T-helper 22 cell (primary cell): ENCODE results near the gene USP54.

ENCODE experiments used
- DNase-seq: peaks from one replicate; pipeline ENCODE4 v3.0.0-alpha.2; 2020; ENCODE audit warnings: low read depth

Gene USP54

DNA sequence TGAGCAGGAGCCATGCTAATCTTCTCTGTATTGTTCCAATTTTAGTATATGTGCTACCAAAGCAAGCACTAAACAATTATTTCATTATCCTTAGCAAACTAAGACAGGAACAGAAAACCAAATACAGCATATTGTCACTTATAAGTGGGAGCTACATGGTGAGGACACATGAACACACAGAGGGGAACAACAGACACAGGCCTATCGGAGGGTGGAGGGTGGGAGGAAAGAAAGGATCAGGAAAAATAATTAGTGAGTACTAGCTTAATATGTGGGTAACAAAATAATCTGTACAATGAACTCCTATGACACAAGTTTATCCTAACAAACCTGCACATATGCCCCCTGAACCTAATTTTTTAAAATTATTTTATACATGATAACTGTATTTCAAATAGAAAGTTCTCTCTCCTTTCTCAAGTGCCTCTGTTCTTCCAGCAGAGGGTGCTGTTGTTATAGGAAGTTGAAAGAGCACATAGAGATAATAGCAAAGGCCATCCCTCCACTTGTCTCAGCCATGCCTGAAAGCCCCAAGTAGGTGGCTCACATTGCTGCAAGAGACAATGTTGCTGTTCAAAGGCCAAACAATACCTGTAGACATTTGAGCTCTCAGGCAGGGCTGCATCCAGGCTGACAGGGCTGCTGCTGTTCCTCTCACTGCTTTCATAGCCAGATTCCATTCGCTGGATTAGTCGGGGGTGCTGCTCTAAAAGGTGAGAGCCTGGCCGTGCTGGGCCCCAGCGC is 61.9 kb downstream of the USP54 start:
- DNase-seq, result peak; percentile 7

DNA sequence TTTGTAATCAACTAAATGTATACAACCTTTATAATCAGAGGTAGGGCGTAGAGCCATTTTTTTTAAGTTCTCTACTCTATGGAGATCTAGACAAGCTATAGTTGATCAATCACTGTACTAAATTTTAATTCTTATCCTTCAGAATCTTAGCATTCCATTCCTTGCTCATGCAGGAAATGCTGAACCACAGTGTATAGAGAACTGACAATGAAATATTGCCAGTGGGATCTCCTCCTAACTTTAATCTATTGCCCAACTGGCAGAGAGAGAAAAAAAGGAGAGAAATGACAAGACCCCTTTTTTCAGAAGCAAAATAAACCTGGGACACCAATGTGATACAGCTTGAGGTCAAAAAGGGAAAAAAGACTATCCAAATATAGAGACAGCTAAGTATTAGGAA is 68.9 kb downstream of the USP54 start:
- DNase-seq, result no peak

DNA sequence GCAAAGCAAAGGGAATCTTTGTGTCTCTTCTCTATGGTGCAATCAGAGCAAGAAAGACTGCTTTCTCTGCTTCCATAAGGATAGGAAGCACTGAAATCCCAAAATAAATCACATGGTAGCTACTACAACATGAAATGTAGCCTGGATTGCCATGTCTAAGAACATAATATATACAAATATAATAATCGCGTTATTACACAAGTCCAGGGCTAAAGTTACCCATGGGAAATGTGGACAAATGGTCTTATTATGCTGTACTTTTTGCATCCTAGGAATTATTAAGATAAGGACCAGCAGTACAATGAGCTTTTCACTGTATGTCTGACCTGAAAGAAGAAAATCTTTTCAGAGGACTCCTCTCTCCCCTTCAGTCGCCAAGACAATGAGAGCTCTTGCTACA is 71.8 kb downstream of the USP54 start:
- no peak for DNase-seq

DNA sequence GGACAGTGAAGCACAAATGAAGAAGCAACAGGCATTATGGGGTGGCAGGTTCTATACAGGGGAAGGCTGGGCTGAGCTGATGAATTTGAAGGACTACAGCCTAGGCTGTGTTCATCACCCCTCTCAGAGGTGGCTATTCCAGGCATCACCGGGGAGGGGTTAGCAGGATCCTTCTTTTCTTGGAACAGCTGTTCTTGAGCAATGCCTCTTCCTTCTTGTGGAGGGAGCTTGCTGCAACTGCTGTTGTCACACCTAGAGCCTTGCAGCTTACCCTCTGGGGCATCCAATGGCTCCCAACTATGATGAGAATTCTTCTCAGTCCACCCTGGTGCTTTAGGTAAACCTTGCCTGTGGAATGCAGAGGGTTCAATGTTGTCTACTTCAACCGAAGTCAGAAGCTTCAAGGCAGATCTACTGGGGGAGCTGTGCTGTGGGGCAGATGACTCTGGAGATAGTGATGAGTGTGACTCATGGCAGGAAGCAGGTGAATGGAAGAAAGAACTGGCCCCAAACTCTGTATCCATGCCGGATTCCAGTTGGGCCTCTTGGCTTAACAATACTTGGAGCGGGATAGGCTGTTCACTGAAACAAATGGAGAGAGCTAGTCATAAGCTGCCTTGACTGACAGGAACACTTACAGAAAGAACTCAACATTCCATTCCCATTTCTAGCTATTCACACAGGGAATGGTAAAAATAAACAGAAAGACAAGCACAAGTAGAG is 73.8 kb downstream of the USP54 start:
- DNase-seq, result no peak

- DNase-seq, result no peak
These were observed 78.9 kb downstream of the USP54 start for GRCh38 chr10:73512207-73512743.

DNA sequence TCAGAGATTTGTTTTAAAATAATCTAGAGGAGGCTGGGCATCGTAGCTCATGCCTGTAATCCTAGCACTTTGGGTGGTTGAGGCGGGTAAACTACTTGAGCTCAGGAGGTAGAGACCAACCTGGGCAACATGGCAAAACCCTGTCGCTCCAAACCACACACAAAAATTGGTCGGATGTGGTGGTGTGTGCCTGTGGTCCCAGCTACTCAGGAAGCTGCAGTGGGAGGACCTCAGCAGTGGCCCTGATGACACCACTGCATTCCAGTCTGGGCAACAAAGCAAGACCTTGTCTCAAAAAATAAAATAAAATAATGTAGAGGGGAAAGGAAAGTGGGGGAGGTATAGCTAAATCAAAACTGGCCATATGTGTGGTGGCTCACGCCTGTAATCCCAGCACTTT is 81.4 kb downstream of the USP54 start:
- DNase-seq, result no peak

DNA sequence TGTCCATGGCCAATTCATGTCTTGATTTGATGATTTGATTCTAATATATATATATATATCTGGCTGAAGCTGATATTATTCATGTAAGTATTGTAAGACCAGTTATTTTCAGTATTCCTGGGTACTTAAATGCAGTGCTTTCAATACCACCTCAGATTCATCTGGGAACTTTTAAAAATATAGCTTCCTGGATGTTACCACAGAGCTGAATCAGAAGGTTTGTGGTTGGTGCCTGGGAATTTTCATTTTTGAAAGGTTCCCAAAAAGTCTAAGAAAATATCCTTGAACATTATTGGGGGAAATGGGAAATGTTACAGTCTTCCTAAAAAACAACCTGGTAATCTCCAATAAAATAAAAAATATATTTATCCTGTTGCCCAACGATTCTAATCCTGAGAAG is 84.7 kb downstream of the USP54 start:
- no peak for DNase-seq

DNA sequence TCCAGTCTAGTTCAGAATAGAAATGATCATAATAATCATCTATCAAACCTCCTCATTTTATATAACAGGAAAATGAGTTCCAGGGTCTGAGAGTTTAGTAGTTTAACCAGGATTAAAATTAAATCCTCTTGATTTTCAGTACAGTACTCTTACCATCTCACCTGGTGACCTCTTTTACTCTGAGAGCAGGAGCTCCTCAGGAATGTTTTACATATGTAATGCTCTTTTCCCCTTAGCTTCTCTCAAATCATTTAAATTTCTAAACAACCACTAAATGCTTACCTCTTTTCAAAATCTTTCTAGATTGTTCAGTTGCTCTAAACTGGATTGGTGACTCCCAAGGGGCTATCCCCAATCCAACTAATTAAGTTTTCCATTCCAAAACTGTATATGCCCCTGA is 85.1 kb downstream of the USP54 start:
- DNase-seq, result no peak

GRCh38 chr10:73503037-73503436 is 88.1 kb downstream of the USP54 start:
- DNase-seq, result no peak

DNA sequence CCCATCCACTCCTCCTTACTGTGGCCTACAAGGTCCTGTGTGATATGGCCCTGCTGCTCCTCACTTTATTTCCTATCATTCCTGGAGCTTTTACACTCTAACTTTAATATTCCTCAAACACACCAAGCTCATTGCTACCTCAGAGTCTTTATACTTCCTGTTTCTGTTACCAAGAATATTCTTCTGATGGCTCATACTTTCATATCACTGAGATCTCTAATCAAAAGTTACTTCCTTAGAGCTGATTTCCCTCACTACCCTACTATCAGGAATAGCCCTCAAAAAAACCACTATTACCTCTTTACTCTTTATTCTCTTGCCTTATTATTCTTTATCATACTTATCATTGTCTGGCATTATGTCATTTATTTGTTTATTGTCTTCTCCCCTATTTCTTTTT is 89.5 kb downstream of the USP54 start:
- no peak for DNase-seq

GRCh38 chr10:73497623-73498022 is 93.5 kb downstream of the USP54 start:
- DNase-seq, result no peak

- DNase-seq, result peak; percentile 89
These were observed 95.1 kb downstream of the USP54 start, which contains the start of gene PPP3CB for GRCh38 chr10:73495884-73496674. TSS of gene PPP3CB (minus strand) at chr10:73496024. CDS start at chr10:73495889, 135 bp downstream.

DNA sequence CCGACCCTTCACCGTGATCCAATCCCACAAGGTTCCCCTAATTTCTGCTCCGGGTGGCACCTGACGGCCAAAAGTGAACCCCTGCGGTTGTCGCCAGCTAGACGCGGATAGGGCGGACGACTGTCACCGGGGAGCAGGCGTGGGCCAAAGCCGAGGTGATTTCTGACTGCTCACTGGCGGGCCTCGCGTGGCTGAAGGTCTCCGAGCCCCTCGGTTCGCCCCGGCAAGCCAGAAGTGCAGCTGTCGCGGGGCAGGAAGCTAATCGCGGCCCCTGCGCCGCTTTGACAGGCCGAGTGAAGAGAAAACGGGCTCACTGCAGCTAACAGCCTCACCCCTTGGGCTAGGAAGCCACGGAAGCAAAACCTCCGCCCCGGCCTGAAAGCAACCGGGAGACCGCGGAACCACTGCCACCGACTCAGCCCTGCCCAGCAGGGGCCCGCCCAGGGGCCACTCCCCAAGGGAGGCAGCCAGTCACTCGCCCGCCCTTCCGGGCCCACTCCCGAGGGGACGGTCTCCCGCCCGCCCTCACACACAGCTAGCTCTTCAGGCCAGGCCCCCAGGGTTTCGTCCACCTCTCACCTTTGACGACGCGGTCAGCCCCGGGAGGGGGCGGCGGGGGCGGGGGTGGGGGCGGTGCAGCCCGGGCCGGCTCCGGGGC is 95.8 kb downstream of the USP54 start:
- peak; percentile 87 for DNase-seq

GRCh38 chr10:73494877-73495225 is 96.3 kb downstream of the USP54 start:
- no peak for DNase-seq

GRCh38 chr10:73494213-73494612 is 96.9 kb downstream of the USP54 start:
- no peak for DNase-seq

DNA sequence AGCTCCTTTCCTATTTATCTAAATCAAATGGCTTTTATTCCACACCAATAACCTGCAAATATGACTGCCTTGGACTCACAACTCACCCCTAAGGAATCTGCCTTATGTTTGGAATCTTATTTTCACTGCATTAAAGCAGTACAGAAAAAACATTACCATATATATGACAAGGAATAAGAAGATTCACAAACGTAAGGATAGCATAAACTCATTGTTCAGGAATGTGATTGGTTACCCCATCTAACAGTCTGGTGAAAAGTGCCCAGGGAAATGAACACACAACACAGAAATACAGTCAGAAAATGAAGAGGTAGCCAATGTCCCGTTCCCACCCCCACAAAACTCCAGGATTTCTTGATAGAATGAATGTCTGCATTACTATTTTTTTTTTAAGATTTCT is 97.4 kb downstream of the USP54 start:
- DNase-seq, result no peak

GRCh38 chr10:73486601-73487000 is 104.5 kb downstream of the USP54 start:
- no peak for DNase-seq

GRCh38 chr10:73485320-73485719 is 105.8 kb downstream of the USP54 start:
- DNase-seq, result no peak

GRCh38 chr10:73480158-73480557 is 111.0 kb downstream of the USP54 start:
- no peak for DNase-seq

GRCh38 chr10:73478636-73479035 is 112.5 kb downstream of the USP54 start:
- DNase-seq, result no peak

- DNase-seq, result no peak
These were observed 119.9 kb downstream of the USP54 start for GRCh38 chr10:73471226-73471625.

DNA sequence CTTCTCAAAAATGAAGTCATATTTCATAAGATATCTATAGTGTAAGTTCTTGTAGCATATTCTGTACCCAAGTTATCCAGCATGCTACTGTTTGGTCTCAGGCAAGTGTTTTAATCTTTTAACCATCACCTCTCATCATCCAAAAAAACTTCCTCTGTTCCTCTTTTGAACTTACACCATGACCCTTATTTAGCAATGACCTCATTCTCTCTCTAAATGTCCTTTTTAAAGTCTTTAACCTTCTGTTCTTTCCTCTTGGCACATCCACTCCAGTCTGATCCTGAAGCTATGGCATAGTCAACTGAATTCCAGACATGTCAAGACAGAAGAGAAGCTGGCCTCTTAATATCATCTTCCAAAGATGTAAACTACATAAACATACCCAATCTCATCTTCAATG is 121.6 kb downstream of the USP54 start:
- DNase-seq, result no peak
